Endodermal cell (in vitro differentiated cells): ENCODE data around the gene PSMC4. TPM values are rescaled to one million over a fixed set of nuclear protein-coding genes. Genes with fewer than 3 reads are reported as not detected.

Source experiments
- DNase-seq: peaks from one replicate; pipeline ENCODE4 v3.0.0-alpha.2; 2017
- H3K27ac ChIP-seq: 2 replicates; pipeline ENCODE4 v1.5.1; 2013; ENCODE audit warnings: mild to moderate bottlenecking, low read depth, low read length, moderate library complexity
- H3K27me3 ChIP-seq: 2 replicates; pipeline ENCODE4 v1.6.1; 2013; ENCODE audit warnings: mild to moderate bottlenecking, low read length, moderate library complexity; ENCODE audit not compliant: insufficient read depth, control insufficient read depth, poor library complexity, severe bottlenecking
- H3K36me3 ChIP-seq: 2 replicates; pipeline ENCODE4 v1.7.0; 2013; ENCODE audit warnings: mild to moderate bottlenecking, low read length, moderate library complexity; ENCODE audit not compliant: control insufficient read depth, insufficient read depth
- H3K4me1 ChIP-seq: one replicate; pipeline ENCODE4 v1.7.0; 2013; ENCODE audit warnings: low read length; ENCODE audit not compliant: control insufficient read depth, insufficient read depth
- H3K4me3 ChIP-seq: 2 replicates; pipeline ENCODE4 v1.5.1; 2013; ENCODE audit warnings: mild to moderate bottlenecking, low read length, moderate library complexity
- H3K9ac ChIP-seq: 2 replicates; pipeline ENCODE4 v1.6.1; 2013; ENCODE audit warnings: mild to moderate bottlenecking, low read length, moderate library complexity; ENCODE audit not compliant: poor library complexity, severe bottlenecking; ENCODE audit errors: extremely low read depth
- H3K9me3 ChIP-seq: 2 replicates; pipeline ENCODE4 v1.6.1; 2013; ENCODE audit warnings: mild to moderate bottlenecking, low read length, moderate library complexity; ENCODE audit not compliant: control insufficient read depth
- H3K27ac Mint-ChIP-seq: 2 replicates; pipeline ENCODE4 v1.8.0; 2020; ENCODE audit warnings: mixed read lengths
- H3K27me3 Mint-ChIP-seq: 2 replicates; pipeline ENCODE4 v1.8.0; 2021; ENCODE audit warnings: mild to moderate bottlenecking, mixed read lengths; ENCODE audit not compliant: insufficient read depth
- H3K36me3 Mint-ChIP-seq: 2 replicates; pipeline ENCODE4 v1.8.0; 2020; ENCODE audit warnings: low read depth, mixed read lengths
- H3K4me1 Mint-ChIP-seq: 2 replicates; pipeline ENCODE4 v1.8.0; 2020; ENCODE audit warnings: mixed read lengths
- H3K4me3 Mint-ChIP-seq: 2 replicates; pipeline ENCODE4 v1.8.0; 2020; ENCODE audit warnings: mild to moderate bottlenecking, moderate library complexity, mixed read lengths
- H3K9me3 Mint-ChIP-seq: 2 replicates; pipeline ENCODE4 v1.8.0; 2020; ENCODE audit warnings: mild to moderate bottlenecking, mixed read lengths
- CTCF ChIP-seq: fragments of 200-600 bp; sonication (generic); conservative IDR thresholded peaks from 2 replicates; pipeline ENCODE4 v1.5.0; 2021; ENCODE audit warnings: antibody characterized with exemption, mild to moderate bottlenecking
- WGBS, 2 experiments: methylation state at CpG; one replicate each; pipeline versions ENCODE4 v1.1.5 to v1.1.7; 2013; ENCODE audit warnings: missing lambda C conversion rate in 2 of 2, mixed read lengths in 1 of 2; ENCODE audit not compliant: insufficient coverage in 1 of 2, insufficient read length in 1 of 2; 5-methylcytosine and 5-hydroxymethylcytosine counted together
- total RNA-seq, 2 donors: library from RNA; stranded (reverse); fragmentation: NEBNext Ultra II Directional in 1 of 2; extraction: Animal tissue kit (Norgen Biotek cat#: 25700) in 1 of 2; gene quantifications; 2 replicates in 1 of 2; 3 replicates in 1 of 2; pipeline ENCODE4 v1.2.1, GENCODE V29; 2021

The PSMC4 gene
- total RNA-seq, 2 donors from 2014 or later, result 88.9 to 96.9 TPM

GRCh38 chr19:39963898-39964297, 7.1 kb upstream of the PSMC4 start:
- Histone ChIP-seq H3K9ac (no peak overlapping the region), H3K9me3 (no peaks in the 10 kb centered on the region), H3K27me3 (no peaks in the 10 kb centered on the region), H3K4me1 (no peaks in the 10 kb centered on the region), H3K36me3 (no peaks in the 10 kb centered on the region), H3K4me3 (no peak overlapping the region), H3K27ac (no peak overlapping the region)
- no peak for TF ChIP-seq CTCF
- Mint-ChIP-seq H3K4me3 (no peak overlapping the region), H3K9me3 (no peaks in the 10 kb centered on the region), H3K4me1 (peaks cover 15% of the 10 kb centered on the region), H3K27ac (no peak overlapping the region), H3K36me3 (no peaks in the 10 kb centered on the region), H3K27me3 (peaks cover 11% of the 10 kb centered on the region)
- whole genome bisulfite sequencing, 2 experiments, result 75 to 88% methylated on average over 1 to 2 of the region's 3 CpGs
- DNase-seq, result no peak

GRCh38 chr19:39966617-39967016, 4.3 kb upstream of the PSMC4 start:
- Histone ChIP-seq H3K27me3 (no peaks in the 10 kb centered on the region), H3K4me3 (no peak overlapping the region), H3K4me1 (no peaks in the 10 kb centered on the region), H3K9me3 (no peaks in the 10 kb centered on the region), H3K27ac (no peak overlapping the region), H3K9ac (no peak overlapping the region), H3K36me3 (no peaks in the 10 kb centered on the region)
- Mint-ChIP-seq H3K4me3 (no peak overlapping the region), H3K9me3 (no peaks in the 10 kb centered on the region), H3K4me1 (peaks cover 6% of the 10 kb centered on the region), H3K27ac (no peak overlapping the region), H3K27me3 (no peaks in the 10 kb centered on the region), H3K36me3 (peaks cover 5% of the 10 kb centered on the region)
- no peak for DNase-seq
- WGBS, 2 experiments, result 90 to 96% methylated on average over 2 to 6 of the region's 6 CpGs
- TF ChIP-seq CTCF, result no peak

- no peaks in the 10 kb centered on the region for H3K4me1 ChIP-seq
- Mint-ChIP-seq H3K27ac (no peak overlapping the region), H3K4me1 (peaks cover 12% of the 10 kb centered on the region), H3K4me3 (no peak overlapping the region), H3K9me3 (no peaks in the 10 kb centered on the region), H3K36me3 (peaks cover 14% of the 10 kb centered on the region), H3K27me3 (no peaks in the 10 kb centered on the region)
- no peaks in the 10 kb centered on the region for H3K9me3 ChIP-seq
- no peak for DNase-seq
- TF ChIP-seq CTCF, result no peak
- H3K9ac ChIP-seq, result no peak overlapping the region
- no peaks in the 10 kb centered on the region for H3K27me3 ChIP-seq
- no peak overlapping the region for H3K4me3 ChIP-seq
- no peak overlapping the region for H3K27ac ChIP-seq
- 91% methylated on average over 8 to 9 of the region's 9 CpGs for WGBS, 2 experiments
- peaks cover 5% of the 10 kb centered on the region for H3K36me3 ChIP-seq
These were observed 3.4 kb upstream of the PSMC4 start for GRCh38 chr19:39967561-39967960.
